ENCODE data around the gene QSOX2. TPM values are rescaled to one million over a fixed set of nuclear protein-coding genes. Genes with fewer than 3 reads are reported as not detected.

QSOX2 gene
- total and polyA plus RNA-seq, 7 donors = 0.60 to 10.1 (median 3.5) TPM

- 75 to 84% methylated on average over 28 of the region's 28 CpGs for WGBS, 2 donors
- intact Hi-C loops (cut with DNase I) = no loop called here
- peaks cover 0 to 41% (median 2%) of the 10 kb centered on the region in 3 donors for H3K27me3 ChIP-seq
Observed at GRCh38 chr9:136274786-136275654, 29.4 kb upstream of the QSOX2 start.

DNA sequence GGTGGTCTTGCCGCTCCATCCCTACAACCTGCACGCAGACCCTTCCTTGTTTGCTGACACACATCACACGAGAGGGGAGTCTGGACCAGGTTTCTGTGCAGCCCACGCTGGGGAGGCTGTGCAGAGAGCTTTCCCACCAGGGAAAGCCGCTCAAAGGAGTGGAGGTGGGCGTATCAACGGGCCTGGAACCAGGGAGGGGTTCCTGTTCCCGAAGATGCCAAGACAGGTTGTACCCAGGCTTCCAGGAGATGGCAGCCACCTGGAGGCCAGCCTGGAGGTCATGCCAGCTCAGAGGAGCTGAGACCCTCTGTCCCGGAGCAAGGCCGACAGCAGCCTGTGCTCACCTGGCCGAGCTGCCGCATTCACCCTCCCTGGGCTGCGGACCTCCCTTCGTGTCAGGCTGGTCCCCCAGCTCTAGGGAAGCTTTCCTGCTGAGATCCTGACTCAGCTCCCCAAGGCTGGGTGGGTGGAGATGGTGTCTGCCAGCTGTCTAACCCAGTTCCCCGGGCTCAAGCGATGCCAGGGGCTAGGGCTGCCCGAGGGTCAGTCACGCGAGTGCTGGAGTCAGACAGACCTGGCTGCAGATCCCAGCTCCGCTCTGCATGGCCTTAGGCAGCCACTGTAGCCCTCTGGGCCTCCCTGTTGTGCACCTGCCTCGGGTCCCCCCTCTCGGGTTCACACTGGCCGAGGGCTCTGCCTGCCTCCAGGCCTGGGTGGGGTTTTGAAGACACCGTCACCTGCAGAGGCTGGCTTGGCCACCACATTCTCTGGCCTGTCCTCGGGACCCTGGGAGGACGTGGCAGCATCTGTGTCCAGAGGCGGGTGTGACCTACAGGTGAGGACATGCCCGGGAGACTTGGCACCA is 28.5 kb upstream of the QSOX2 start:
- no peak for DNase-seq
- Histone ChIP-seq H3K27me3 (peaks cover 0 to 35% (median 2%) of the 10 kb centered on the region in 3 donors), H3K27ac (no peak overlapping the region), H3K4me1 (no peaks in the 10 kb centered on the region), H3K9me3 (no peaks in the 10 kb centered on the region), H3K36me3 (no peaks in the 10 kb centered on the region), H3K4me3 (no peak overlapping the region)
- TF ChIP-seq POLR2AphosphoS5 (IDR thresholded peaks at IDR 0.05) = no peak
- TF ChIP-seq, protein P1, sequence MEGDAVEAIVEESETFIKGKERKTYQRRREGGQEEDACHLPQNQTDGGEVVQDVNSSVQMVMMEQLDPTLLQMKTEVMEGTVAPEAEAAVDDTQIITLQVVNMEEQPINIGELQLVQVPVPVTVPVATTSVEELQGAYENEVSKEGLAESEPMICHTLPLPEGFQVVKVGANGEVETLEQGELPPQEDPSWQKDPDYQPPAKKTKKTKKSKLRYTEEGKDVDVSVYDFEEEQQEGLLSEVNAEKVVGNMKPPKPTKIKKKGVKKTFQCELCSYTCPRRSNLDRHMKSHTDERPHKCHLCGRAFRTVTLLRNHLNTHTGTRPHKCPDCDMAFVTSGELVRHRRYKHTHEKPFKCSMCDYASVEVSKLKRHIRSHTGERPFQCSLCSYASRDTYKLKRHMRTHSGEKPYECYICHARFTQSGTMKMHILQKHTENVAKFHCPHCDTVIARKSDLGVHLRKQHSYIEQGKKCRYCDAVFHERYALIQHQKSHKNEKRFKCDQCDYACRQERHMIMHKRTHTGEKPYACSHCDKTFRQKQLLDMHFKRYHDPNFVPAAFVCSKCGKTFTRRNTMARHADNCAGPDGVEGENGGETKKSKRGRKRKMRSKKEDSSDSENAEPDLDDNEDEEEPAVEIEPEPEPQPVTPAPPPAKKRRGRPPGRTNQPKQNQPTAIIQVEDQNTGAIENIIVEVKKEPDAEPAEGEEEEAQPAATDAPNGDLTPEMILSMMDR (IDR thresholded peaks at IDR 0.05) = no peak
- no peak for TF ChIP-seq POLR2A (IDR thresholded peaks at IDR 0.05)
- no peak for TF ChIP-seq EP300 (IDR thresholded peaks at IDR 0.05)
- intact Hi-C loops (cut with DNase I) = no loop called here
- WGBS, 2 donors = 75 to 87% methylated on average over 28 of the region's 28 CpGs

More at GRCh38 chr9:136274786-136275654, 29.4 kb upstream of the QSOX2 start:
- no peaks in the 10 kb centered on the region for H3K36me3 ChIP-seq
- no peak overlapping the region for H3K27ac ChIP-seq
- no peak overlapping the region for H3K4me3 ChIP-seq
- TF ChIP-seq, protein P1 (IDR thresholded peaks at IDR 0.05) = no peak
- no peak for TF ChIP-seq EP300 (IDR thresholded peaks at IDR 0.05)
- TF ChIP-seq POLR2A (IDR thresholded peaks at IDR 0.05) = no peak
- TF ChIP-seq POLR2AphosphoS5 (IDR thresholded peaks at IDR 0.05) = no peak
- no peaks in the 10 kb centered on the region for H3K9me3 ChIP-seq
- DNase-seq = no peak
- no peaks in the 10 kb centered on the region for H3K4me1 ChIP-seq

GRCh38 chr9:136273244-136273865 is 27.7 kb upstream of the QSOX2 start:
- intact Hi-C loops (cut with DNase I) = no loop called here
- no peak overlapping the region for H3K27ac ChIP-seq
- TF ChIP-seq EP300 (IDR thresholded peaks at IDR 0.05) (no peak), POLR2A (IDR thresholded peaks at IDR 0.05) (no peak), POLR2AphosphoS5 (IDR thresholded peaks at IDR 0.05) (no peak)
- TF ChIP-seq, protein P1 (IDR thresholded peaks at IDR 0.05) = no peak
- WGBS, 2 donors = 79 to 87% methylated on average over 14 of the region's 14 CpGs
- peaks cover 0 to 30% (median 2%) of the 10 kb centered on the region in 3 donors for H3K27me3 ChIP-seq
- H3K4me3 ChIP-seq = no peak overlapping the region
- DNase-seq = no peak
- H3K36me3 ChIP-seq = no peaks in the 10 kb centered on the region
- H3K4me1 ChIP-seq = peaks cover 0 to under 1% (median 0%) of the 10 kb centered on the region in 4 donors
- H3K9me3 ChIP-seq = no peaks in the 10 kb centered on the region

DNA sequence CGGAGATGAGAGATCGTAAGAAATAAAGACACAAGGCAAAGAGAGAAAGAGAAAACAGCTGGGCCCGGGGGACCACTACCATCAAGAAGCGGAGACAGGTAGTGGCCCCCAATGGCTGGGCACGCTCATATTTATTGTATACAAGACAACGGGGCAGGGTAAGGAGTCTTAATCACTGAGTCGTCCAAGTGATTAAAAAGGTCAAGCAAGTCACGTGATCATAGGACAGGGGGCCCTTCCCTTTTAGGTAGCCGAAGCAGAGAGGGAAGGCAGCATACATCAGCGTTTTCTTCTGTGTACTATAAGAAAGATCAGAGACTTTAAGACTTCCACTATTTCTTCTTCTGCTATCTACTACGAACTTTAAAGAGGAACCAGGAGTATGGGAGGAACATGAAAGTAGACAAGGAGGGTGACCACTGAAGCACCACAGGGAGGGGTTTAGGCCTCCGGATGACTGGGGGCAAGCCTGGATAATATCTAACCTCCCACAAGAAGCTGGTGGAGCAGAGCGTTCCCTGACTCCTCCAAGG is 24.6 kb upstream of the QSOX2 start:
- Histone ChIP-seq H3K27ac (no peak overlapping the region), H3K4me1 (peaks cover 0 to 15% (median 9%) of the 10 kb centered on the region in 4 donors), H3K9me3 (no peaks in the 10 kb centered on the region), H3K27me3 (peaks cover 0 to 5% (median 0%) of the 10 kb centered on the region in 3 donors), H3K36me3 (no peaks in the 10 kb centered on the region), H3K4me3 (no peak overlapping the region)
- DNase-seq = no peak
- TF ChIP-seq, protein P1 (IDR thresholded peaks at IDR 0.05) = no peak
- TF ChIP-seq POLR2AphosphoS5 (IDR thresholded peaks at IDR 0.05) (no peak), EP300 (IDR thresholded peaks at IDR 0.05) (no peak)
- 84 to 85% methylated on average over 13 of the region's 13 CpGs for WGBS, 2 donors
- intact Hi-C loops (cut with DNase I) = no loop called here
